ENCODE measurements around the gene LAMB4.

Gene LAMB4

DNA sequence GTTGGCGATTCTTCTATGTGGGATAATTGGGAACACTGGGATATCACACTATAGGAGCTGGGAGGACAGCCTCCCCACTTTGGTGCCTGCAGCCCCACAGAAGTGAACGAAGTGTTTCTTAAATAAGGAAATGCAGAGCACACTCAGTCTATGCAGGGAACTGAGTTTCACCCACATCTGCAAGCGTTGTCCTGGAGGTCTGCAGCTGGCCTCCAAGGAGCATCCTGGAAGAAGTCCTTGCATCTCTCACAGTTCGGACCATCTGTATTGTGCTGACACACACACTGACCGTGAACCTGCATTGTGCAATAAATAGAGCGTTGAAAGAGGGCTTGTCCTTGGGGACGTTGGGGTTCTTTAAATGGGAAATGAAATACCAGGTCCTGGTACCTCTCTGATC, 25.8 kb downstream of the LAMB4 start:
- DNase-seq, result no peak

DNA sequence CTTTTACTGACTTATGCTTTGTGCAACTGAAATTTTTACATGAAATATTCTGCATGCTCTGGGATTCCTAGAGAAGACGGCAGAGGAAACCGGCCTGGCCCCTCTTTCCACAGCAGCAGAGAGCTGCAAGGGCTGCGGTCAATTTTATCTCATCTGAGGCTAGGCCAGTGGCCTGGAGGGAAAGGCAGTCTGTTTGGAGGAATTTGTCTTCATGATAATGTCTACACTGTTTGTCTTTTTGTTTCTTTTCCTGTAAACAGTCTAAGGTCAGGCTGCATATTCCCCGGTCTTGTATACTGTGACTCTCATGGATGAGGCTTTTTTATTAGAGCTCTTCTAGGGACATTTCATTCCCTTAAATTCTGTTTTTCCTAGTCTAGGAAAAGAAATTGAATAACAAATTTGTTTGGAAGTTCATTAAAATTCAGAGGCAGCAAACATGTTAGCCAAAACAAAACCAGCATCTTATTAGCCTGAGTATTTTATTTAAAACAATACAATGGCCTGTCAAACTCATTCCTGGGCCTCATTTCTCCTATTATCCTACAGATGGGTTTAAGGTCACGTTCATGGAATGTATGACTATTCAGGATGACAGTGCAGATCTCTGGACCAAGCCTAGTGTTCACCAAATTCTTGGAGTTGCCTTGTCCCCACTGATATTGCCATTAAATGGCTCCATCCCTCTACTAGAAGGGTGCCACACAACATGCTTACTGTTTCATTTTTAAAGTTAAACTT, 26.4 kb downstream of the LAMB4 start:
- no peak for DNase-seq

DNA sequence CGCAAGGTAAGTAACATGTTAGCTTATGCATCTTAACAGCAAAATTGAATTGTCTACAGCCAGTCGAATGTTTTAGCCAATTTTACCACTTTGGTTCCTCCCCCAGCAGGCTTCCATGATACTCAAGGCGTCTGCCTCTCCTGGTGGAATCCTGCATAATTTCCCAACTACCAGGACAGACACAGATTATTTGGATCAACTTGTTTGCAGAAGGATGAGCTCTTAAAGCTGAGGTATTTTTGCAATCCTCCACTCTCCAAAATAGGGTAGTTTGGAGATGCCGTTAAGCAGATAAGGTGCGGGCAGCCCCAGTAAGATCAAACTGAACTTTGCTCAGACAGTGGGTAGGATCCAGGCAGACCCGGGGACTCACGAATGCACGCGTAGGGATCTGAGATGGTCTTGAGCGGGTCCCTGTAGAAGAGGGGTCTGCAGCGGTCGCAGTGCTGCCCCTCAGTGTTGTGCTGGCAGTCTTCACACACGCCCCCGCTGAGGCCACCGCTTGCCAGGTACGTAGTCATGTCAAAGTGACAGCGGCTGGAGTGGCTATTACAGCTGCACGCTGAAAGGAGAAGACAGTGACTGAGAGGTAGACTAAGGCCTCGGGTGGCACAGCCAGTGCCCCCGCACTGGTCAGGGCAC, 27.4 kb downstream of the LAMB4 start:
- DNase-seq, result no peak

DNA sequence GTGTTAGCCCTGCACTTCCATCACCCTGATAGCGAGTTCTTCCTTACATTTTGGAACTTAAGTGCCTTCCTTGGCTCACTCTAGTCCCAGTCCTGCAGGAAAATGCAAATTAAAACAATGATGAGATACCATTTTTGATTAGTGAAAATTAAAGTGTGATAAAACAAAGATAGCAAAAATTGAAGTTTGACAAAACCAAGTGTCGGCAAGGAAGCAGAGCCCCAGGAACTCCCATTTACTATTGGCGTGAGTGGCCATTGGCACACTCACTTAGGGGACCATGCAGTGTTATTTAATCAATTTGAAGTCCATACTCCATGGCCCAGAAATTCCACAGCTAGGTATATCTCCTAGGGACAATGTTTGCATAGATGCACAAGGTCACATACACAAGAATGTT, 28.4 kb downstream of the LAMB4 start:
- no peak for DNase-seq

DNA sequence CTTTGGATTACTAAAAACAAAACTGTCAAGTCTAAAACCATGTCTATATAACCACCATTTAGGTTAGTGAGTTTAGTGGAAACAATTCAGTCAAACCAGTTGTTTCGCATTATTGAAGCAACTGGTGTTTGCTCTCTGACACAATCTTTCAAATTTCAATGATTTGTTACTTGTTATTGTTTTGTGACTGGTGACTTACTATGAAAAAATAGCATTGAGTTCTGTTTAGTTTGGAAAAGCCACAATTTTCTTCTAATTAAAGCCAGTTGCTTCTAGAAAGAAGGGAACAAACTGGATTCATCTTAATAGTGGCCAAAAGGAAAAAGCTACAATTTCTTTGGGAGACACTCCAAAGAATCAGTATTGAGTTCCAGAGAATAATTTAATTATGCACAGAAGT, 30.4 kb downstream of the LAMB4 start:
- no peak for DNase-seq

DNA sequence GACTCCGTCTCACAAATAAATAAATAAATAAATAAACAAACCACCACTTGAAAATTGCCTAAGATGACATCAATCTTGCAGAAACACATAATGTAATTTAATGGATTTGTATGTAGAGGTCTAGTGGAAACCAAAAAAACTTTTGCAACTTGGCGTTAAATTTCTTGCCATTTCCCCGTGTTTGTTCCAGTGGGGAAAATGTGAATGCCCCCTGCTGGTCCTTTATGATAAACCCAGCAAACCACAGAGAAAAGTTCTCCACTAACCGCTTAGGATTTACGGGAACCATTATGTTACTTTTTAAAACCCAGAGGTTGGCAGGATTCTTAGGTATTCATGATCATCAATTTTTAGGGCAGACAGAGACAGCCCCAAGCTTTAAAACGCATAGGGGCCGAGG, 32.5 kb downstream of the LAMB4 start:
- no peak for DNase-seq

DNA sequence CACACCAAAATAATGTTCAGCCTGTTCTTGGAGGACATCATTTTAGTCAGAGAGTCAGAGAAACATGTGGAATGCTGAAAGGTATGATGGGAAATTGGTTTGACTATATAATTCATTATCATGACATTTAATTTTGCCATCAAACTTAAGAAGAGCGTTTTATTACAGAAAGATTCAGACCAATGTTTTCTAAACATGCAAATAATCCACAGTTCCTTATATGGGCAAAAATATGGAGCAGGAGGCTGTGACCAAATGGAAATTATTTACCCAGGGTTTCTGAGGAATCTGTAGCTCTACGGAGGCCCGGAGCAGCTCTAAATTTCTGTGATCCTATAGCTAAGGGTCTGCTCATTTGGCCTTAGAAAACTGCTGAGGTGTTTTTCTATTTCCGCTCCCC, 33.2 kb downstream of the LAMB4 start:
- no peak for DNase-seq

DNA sequence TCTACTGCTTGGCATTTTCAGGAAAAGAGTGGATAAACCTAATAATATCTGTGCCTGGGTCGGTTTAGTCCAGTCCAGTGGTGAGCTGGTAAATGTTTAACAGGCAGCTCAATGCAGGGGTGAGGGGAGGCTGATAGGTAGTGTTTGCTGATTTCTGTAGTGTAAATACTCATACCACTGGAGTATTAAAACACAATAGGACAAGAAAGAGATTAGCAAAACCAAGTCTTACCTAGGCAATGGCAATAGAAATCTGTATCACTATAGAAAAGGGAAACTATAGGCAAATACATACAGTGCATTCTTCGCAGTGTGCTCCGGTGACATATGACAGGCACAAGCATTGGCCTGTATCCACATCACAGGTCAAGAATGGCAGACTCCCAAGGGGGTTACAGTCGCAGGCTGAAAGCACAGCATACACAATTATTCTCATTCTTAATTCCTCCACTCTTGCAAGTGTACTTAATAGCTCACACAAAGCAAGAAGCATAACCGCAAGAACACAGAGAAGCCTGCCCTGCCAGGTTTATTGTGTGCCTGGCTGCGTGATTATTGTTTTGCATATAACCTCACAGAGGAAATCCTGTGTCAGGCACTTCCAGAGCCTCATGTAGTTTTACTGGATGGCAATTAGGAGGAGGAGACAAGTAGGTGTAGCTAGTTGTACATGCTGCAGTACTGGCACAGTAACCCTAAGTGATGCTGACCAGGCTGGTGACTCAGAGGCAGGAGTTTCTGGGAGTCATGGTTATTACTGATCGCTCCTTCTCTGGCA, 35.0 kb downstream of the LAMB4 start:
- no peak for DNase-seq

DNA sequence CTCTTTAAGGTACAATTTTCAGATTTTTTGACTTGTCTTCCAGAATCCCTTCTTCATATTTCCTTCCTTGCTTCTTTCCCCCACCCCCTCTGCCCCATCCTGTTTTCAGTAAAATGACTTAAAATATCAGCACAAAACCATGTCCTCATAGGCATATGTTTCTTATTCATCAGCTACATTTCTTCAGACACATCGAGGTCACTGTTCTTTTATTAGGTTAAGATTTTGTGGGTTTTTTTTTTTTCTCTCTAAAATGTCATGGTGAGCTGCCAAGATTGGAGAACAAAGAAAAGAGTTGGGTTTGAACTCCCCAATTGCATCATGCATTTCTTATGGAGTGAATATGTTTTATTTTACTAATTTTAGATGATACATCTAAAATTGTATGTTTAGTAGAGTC, 35.8 kb downstream of the LAMB4 start:
- DNase-seq, result no peak

DNA sequence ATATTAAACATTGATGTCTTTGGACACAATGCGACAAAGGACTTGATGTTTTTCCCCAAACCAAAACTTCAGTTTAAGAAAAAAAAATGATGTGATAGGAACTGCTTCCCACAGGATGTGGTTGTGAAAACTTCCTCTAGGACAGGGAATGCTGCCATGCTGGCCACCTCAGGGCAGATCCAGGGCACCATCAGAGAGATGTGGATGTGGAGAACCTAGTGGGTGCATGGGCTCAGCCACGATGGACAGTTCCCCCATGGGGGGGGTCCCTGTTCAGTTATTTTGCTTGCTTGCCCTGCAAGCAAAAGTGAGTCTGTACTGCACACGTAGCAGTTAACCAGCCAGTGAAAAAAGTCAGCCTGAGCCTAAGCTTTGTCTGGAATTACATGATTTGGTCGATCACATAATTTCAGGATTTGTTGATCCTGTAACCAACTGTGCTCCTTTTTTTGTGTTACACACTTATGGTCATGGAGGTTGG, 36.3 kb downstream of the LAMB4 start:
- no peak for DNase-seq

DNA sequence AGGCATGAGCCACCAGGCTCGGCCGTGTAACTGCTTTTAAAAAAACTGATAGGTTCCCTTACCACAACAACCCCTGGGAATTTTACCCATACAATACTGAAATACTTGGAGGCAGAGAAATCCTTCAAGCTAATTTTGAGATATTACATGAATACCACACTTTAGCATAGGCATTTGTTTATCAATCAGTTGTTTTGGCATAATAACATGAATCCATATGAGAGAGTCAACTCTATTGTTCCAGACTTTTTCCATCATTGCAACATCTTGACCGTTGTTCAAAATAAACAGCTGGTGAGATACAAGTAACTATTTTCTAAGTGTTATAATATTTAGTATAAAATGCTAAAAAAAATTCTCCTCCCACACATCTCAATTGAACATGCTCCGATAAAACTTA, 36.8 kb downstream of the LAMB4 start:
- no peak for DNase-seq

DNA sequence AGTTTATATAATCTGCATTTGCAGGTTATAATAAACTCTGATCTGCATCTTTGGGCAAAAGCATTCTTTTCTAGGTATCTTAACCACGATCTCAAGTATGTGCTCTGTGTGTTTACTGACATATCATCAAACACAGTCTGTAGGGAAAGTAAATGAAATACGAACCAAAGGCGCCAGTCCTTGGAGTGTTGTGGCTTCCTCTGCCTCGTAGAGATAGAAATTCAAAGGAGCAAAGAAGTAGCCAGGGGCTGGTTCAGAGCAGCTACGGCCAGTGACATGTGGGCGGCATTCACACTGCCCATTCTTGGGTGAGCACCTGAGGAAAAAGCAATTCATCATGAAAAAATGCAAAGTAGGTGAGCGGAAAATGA, 38.7 kb downstream of the LAMB4 start:
- no peak for DNase-seq

DNA sequence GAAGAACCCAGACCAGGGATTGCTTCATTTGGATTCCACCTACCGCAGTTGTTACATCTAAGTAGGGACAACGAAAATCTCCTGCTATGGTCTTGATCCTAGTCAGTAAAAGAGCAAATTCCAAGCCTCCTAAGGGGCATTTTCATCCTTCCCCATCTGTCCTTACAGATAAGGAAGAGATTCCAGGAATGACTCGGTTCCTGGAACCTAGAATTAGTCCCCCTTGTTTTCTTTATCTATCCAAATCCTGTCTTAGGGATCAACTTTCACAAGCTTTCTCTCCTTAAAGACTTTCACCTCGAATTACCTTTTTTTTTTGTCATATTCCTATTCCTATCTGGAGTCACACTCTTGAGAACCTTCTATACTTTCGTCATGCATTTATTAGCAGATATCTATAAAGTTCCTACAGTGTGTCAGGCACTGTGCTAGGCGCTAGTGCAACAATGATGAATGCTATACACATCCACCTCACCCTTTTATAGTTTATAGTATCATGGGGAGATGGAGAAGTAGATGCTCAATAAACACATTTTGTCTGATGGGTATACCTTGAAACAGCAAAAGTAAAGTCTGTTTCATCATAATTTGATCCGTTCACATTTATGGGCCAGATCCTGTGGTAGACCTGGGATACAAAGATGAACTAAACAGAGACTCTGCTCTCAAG, 39.2 kb downstream of the LAMB4 start:
- DNase-seq, result no peak

DNA sequence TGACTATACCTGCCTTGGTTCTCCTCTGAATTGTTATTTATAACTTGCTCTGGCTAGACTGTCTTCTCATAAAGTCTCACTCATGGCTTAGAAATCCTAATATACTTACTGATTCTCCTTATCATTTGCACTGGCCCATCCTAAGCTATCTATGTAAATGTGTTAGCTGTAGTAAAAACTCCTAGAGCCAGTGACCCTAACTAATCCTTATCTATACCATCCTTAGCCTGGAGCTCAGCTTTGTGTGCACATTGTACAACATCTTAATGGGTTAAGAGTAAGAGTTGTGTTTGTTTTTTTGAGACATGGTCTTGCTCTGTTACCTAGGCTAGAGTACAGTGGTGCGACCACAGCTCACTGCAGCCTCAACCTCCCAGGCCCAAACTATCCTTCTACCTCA, 40.8 kb downstream of the LAMB4 start:
- DNase-seq, result no peak

DNA sequence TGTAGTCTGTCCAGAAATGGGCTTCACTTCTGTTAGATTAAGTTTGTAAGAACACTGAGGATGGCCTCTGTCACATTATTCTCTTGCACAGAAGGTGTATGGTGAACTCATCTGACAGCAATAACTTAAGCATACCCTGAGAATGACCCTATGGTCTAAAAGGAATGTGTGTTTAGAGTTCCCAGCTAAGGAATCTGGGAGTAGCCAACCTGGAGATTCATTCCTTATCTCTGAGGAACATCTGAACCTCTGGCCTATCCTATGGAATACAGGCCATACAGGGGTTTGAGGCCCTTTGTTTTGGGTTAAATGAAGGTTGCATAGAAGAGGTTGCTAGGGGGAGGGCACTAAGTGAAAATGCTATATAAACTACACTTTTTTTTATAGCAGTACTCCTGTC, 41.4 kb downstream of the LAMB4 start:
- no peak for DNase-seq

DNA sequence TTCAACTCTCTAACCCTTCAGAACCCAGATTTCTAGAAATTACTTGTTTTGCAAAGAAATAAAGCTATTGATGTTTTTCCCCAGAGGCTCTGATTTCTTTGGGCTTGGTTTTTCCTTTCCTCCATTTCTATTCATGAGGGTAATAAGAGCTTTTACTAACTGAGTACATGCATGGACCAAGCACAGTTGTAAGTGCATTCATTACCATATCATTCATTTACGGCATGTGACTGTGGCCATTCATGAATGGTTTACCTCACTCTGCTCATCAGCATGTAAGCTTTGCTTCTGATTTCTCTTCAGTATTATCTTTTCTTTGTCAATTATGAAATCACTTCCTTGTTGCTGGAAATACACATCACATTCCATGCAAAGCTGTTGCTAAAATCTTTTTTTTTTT, 42.4 kb downstream of the LAMB4 start:
- no peak for DNase-seq

DNA sequence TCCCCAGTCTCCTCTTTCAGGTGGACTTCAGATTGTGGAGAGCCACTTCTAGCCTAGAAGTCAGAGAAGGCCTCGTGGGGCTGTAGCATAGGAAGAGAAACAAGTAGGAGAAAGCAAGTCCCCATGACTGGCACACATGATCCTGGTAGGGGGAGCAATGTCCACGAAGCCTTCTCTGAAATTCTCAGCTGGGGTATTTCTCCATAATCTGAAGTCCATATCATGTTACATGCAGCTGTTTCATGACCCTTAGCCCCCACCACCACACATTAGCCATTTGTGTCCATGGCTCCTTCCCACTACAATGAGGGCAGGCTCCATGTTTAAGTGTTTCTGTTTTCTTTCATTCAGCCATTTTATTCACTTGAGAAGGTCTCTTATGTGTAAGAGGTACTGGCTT, 43.2 kb downstream of the LAMB4 start:
- DNase-seq, result no peak

DNA sequence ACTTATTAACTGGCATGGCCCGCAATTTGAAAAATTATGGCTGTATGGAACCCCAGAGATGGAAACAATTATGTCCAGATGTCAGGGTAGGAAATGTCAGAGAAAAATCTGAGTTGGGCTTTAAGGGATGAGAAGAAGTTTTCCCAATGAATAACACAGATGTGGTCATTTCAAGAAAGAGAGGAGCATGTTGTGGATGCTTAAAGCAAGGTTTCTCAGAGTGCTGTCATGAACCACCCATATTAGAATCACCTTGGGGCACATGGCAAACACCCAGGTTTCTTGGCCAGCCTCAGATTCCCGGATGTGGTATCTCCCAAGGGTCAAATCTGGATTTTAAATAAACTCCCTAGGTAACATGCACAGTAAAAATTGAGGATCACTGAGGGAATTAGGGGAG, 43.6 kb downstream of the LAMB4 start:
- no peak for DNase-seq

DNA sequence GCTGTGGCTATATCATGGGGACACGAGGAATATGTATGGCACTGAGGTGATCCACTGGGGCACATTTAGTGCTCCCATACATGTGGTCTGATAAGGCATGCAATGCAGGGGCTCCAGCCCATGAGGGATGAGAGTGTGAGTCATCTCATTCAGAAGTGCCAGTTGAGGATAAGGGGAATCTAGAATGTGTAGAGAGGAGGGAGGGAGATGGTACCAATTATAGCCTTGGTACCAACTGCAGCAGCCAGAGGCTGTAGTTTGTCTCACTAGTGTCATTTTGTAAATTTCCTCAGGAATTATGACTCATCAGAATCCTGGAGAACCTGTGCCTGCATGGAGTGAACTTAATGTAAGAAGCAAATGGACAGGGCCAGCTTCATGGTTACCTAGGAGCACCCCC, 46.2 kb downstream of the LAMB4 start:
- DNase-seq, result no peak

DNA sequence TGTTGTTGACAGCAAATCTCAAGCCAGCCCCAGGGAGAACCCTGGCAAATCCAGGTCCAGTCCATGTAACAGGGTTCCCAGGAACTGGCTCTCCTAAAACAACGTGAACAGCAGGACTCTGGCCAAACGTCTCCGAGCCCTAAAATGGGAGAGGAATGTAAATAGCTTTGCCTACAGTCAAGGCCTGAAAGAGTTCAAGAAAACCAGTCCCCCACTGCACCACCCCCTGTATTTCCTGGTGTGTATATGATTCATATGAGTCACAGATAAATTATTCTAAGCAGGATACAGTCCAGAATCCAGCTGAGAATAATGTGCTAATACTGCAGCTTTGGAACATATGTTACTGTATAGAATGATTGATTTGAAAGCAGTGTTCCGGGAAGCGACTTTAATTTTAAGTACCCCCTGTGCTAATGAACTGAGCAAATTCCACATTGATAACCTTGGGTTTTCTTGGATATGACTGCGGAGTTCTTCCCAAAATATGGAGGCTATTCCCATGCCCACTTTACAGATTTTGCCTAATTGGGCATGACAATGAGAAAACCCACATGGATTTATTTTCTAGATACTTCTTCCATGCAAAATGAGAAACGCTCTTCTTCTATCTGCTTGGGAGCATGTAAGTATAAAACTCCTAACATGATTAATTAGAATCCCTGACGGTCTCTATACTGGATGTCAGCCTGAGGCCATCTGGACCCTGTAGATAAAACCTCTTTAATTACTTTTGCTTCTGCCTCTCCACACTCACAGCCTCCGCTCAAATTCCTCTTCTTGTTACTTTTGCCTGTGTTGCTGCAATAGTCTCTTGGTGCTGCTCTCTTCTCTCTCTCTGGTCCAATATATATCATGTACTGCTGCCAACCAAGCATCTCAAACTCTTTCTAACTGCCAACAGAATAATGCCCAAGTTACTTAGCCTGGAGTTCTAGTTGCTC, 50.2 kb downstream of the LAMB4 start:
- no peak for DNase-seq

DNA sequence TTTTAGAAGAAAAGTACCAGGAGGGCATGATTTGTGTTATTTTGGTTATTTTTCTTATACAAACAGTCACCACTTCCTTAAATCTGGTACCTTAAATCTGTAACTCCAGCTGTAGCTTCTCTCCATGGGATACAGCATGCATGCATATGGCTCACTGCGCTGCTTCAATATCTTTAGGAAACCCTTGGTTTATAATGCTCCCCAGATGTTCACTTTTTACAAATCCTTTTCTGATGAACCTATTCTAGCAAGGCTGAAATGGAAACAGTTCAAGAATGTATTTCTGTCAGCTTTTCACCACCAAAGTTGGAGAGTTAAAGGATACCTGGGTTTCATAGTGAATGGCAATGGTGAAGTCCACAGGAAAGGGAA, 50.9 kb downstream of the LAMB4 start:
- DNase-seq, result no peak

DNA sequence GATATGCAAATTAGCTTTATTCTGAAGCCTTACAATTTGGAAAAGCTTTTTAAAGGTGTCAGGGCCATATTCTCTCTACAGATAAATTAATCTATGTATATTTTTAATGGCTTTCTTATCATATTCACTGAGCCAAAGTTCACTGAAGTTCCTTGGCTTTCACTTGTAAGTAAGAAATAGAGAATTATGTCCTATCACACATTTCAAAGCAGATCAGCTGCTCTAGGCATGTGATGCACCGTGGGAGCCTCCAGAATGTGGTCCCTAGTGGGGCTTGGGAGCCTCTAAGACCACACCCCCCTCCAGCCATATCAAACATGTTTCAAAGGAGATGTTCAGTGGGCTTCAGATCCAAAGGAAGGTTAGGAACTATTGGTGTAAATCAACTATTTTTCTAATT, 51.5 kb downstream of the LAMB4 start:
- DNase-seq, result no peak

All from activated CD8-positive, alpha-beta memory T cell treated with anti-CD3 and anti-CD28 coated beads, Interleukin-2, amount 50 U/mL, for 48 hours (primary cell).